HG03378 (cell line): Measurements from ENCODE around the gene FMO4.
"Not testable (repeated sequence)": the region's sequence is repeated elsewhere in the genome, so short reads cannot be mapped to it uniquely, and the experiment has no call there.

Source experiments
- ATAC-seq: cut with Tn5 transposase; IDR thresholded peaks from one replicate; pipeline ENCODE4 v1.9.1; 2021; ENCODE audit warnings: mild to moderate bottlenecking, moderate library complexity; ENCODE audit not compliant: unreplicated experiment

FMO4 gene, protein sequence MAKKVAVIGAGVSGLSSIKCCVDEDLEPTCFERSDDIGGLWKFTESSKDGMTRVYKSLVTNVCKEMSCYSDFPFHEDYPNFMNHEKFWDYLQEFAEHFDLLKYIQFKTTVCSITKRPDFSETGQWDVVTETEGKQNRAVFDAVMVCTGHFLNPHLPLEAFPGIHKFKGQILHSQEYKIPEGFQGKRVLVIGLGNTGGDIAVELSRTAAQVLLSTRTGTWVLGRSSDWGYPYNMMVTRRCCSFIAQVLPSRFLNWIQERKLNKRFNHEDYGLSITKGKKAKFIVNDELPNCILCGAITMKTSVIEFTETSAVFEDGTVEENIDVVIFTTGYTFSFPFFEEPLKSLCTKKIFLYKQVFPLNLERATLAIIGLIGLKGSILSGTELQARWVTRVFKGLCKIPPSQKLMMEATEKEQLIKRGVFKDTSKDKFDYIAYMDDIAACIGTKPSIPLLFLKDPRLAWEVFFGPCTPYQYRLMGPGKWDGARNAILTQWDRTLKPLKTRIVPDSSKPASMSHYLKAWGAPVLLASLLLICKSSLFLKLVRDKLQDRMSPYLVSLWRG

GRCh38 chr1:171313835-171314320 is at the start of gene FMO4:
Gene FMO4 (plus strand): TSS chr1:171314183. CDS start chr1:171319826, 5,643 bp downstream.
- ATAC-seq, result peak; percentile 99

DNA sequence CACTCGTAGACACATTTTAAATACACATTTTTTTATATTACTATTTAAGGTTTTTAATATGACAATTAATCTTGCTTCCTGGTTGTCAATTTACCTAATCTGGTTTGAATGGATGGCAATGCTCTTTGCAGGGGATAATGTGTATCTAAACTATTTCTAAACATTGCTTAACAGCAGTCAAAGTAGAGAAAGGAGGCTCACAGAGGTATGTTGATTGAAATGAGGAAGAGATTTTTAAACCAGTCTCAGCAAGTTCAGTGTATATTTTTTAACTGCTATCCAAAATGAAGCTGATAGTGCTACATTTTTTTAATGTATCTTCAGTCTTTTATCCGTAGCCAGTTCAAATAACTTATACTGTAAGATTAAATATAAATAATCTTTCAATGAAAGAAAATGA is 48.3 kb upstream of the FMO4 start:
- no peak for ATAC-seq

DNA sequence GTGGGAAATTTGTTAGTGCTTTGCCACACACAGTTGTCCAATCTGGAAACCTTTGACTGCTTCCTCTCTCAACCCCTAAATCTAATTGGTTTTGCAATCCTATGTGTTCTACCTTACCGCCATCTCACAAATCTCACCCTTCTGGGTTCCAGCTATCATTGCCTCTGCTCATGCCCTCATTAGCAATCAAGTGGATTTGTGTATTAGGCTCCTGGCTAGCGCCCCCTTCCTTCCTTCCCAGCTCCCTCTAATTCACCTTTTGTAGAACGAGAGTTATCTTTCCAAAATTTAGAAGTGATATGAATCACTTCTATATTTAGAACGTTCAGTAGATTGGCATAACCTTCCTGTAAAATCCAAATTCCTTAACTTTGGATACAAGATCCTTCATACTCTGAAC is 47.1 kb upstream of the FMO4 start:
- no peak for ATAC-seq

- no peak for ATAC-seq
Observed at GRCh38 chr1:171267391-171267790, 46.6 kb upstream of the FMO4 start.

GRCh38 chr1:171270806-171271205 is 43.2 kb upstream of the FMO4 start:
- ATAC-seq, result no peak

- no peak for ATAC-seq
Observed at GRCh38 chr1:171277534-171277933, 36.4 kb upstream of the FMO4 start.

DNA sequence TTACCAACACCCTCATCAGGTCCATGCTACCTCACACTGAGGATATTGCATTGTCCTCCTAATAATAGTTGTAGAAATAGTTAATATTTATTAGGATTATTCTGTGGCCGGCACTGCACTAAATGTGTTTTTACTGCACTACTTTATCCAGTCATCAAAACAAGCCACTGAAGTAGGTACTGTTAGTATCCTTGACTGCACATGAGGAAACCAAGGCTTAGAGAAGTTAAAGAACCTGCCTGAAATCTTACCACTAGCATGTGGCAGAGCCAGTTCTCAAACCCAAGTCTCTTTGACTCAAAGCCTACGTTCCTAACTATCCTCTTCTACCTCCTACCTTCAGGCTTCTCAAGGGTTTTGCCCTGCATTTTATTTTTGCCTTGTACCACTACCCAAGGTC is 34.7 kb upstream of the FMO4 start:
- no peak for ATAC-seq

- ATAC-seq, result no peak
Observed at GRCh38 chr1:171279678-171280077, 34.3 kb upstream of the FMO4 start.

DNA sequence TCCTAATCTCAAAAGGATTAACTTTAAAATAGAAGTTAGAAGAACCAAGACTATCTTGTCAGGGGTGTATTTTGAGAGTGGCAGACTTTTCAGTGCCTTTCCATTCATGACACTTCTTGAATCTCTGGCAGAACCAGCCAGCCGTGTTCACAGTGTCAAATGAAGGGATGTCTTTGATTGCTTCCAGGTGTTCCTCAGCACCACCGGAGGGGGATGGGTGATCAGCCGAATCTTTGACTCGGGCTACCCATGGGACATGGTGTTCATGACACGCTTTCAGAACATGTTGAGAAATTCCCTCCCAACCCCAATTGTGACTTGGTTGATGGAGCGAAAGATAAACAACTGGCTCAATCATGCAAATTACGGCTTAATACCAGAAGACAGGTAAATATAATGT is 33.4 kb upstream of the FMO4 start:
- ATAC-seq, result no peak

DNA sequence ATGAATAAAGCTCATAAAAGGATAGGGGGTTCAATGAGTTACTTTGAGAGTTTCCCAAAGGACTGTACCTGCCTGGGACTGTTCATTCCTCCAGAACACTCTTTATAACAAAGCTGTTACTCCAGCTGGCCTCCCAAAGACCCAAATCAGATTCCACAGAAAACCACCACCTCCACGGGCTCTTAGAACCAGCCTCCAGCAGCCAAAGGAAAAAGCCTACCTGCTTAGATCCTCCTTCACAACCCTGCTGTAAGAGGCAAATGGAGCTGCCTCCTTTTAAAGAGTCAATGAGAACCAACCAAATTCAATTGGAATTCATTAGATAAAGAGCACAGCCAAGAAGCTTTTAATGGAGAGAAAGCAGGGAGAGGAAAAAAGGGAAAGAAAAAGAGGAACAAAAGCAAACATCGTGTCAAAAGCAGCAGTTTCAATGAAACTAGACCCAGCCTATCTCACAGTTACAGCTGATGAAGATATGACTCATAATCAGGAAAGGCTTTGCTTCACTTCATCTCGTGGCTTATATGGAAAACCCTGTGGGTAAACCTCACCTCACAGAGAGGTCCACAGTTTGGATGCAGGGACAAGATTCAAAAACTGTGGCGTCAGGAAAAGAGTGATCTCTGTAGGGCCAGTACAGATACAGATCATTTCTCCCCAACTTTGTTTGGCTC is 27.8 kb upstream of the FMO4 start:
- ATAC-seq, result peak; percentile 79

DNA sequence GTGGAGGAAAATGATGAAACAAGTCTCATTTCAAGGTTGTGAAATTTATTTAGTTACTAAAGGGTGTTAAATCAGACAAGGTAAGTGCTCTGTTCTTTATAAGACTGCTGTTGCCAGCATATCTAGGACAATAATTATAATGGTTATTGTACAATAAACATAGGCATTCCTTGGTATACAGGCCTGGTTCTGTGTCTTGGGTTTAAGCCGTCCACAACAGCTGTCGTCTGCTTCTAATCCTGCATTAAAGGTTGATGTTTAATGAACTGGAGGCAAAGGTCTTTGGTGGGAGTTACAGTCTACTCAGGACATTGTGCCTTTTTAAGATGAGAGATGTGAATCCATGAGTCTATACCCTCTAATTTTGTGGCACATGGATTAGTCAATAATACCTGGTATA is 23.4 kb upstream of the FMO4 start:
- no peak for ATAC-seq

DNA sequence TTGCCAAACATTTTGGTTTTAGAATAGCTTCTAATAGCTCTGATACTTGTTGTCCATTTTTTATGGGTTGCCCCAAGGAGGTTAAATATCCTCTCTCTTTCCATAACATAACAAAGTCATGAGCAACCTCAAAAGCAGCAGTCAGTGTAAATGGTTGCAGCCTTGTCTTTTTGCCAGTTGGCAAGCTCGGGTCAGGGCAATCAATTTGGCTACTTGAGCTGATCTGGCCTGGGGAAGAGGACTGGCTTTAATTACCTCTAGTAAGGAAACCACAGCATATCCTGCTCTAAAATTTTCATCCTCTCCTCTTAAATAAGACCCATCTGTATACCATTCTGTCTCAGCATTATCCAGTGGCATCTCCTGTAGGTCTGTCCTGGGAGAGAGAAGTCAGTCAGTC is 21.2 kb upstream of the FMO4 start:
- no peak for ATAC-seq

DNA sequence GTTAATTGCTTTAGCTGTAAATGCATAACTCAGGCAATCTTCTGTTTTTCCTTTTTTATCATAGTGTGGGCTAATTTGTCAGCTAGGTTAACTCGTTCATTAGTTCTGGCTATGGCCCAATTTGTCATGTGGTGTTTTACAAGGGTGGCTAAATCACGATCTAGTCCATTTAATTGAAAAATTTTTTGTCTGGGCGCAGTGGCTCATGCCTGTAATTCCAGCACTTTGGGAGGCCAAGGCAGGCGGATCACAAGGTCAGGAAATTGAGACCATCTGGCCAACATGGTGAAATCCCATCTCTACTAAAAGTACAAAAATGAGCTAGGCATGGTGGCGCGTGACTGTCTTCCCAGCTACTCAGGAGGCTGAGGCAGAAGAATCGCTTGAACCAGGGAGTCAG is 18.6 kb upstream of the FMO4 start:
- not testable (repeated sequence) for ATAC-seq

DNA sequence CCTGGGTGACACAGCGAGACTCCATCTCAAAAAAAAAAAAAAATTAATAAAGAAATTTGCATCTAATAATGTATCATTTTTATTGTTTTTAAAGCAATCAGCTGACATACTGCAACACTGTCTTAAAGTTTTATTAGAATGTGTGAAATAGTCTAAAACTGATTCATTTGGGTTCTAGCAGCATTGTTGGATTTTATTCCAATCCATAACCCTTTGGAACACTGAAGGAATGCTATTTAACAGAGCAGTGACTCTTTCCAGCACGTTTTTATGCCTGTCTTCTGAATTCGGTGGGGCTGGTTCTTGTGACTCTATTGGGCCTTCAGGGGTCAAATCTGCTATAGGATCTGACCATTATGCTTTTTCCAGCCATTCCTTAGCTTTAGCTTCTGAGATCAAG is 18.2 kb upstream of the FMO4 start:
- no peak for ATAC-seq

DNA sequence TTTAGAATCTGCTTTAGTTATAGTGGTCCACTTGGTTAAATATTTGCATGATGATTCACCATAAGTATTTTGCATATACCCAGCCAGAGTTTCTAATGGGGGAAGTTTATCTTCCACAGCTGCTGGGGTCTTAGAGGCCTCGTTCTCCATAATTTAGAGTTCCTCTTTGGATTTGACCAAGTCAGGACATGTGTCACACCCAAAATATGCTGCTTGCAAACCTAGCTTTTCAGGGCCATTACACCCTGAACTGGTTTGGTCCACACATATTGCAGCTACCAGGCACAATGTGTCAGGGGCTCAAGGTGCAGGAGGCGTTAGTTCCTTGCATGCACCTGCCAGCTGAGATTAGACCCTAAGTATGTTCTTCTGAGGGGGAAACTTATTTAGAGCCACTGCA is 17.1 kb upstream of the FMO4 start:
- ATAC-seq, result no peak

- no peak for ATAC-seq
Observed at GRCh38 chr1:171298696-171299095, 15.3 kb upstream of the FMO4 start.

DNA sequence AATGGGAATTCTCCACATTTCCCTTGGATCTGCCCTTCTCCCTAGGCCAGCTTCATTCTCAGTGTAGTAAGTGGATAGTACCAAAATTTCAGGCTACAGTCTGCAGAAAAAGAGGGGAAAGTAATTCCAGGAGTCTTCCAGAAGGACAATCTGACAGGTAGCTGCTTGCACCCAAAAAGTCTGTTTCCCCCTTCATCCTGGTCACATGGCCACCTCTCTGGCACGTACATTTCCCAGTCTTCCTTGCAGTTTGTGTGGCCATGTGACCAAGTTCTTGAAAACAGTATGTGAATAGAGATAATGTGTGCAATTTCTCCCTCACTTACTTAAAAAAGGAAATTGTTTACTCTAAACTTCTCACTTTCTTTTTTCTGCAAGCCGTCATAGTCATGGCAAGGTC is 14.6 kb upstream of the FMO4 start:
- no peak for ATAC-seq

- no peak for ATAC-seq
Observed at GRCh38 chr1:171300401-171300800, 13.6 kb upstream of the FMO4 start.

GRCh38 chr1:171310661-171311087 is 3.3 kb upstream of the FMO4 start:
- no peak for ATAC-seq

- ATAC-seq, result no peak
Observed at GRCh38 chr1:171311771-171312558, 2.0 kb upstream of the FMO4 start.

GRCh38 chr1:171313319-171313834 is 606 bp upstream of the FMO4 start:
- peak; percentile 68 for ATAC-seq
